HEK293T (cell line): ENCODE data around the gene DHRS7C.

Experiments used
- CTCF ChIA-PET: fragments of 350-600 bp; formaldehyde crosslinking; extraction: SDS; loops from one replicate; lab custom pipeline; 2021; ENCODE audit warnings: antibody characterized with exemption, inconsistent platforms; lab: Yijun Ruan, JAX
- POLR2A ChIA-PET: fragments of 350-600 bp; formaldehyde crosslinking; extraction: SDS; loops from one replicate; lab custom pipeline; 2020; ENCODE audit warnings: antibody characterized with exemption, inconsistent platforms; lab: Yijun Ruan, JAX
- DNase-seq: peaks from one replicate; pipeline ENCODE4 v3.0.0; 2012; ENCODE audit warnings: mixed read lengths; ENCODE audit errors: extremely low spot score
- ARNT ChIP-seq: fragments of 450-650 bp; IDR thresholded peaks from 2 replicates; pipeline ENCODE4 v1.6.1; 2017; ENCODE audit warnings: mild to moderate bottlenecking
- BHLHE40 ChIP-seq: fragments of 450-650 bp; IDR thresholded peaks from 2 replicates; pipeline ENCODE4 v1.6.1; 2016; ENCODE audit warnings: mild to moderate bottlenecking, moderate library complexity, borderline replicate concordance
- CTBP1 ChIP-seq: fragments of 450-650 bp; IDR thresholded peaks from 2 replicates; pipeline ENCODE4 v1.6.1; 2016; ENCODE audit warnings: borderline replicate concordance
- ELF4 ChIP-seq: fragments of 450-650 bp; IDR thresholded peaks from 2 replicates; pipeline ENCODE4 v1.6.1; 2017; ENCODE audit warnings: antibody characterized with exemption
- FOXA1 ChIP-seq: fragments of 450-650 bp; IDR thresholded peaks from 2 replicates; pipeline ENCODE4 v1.6.1; 2016; ENCODE audit warnings: mild to moderate bottlenecking
- FOXK2 ChIP-seq: fragments of 450-650 bp; IDR thresholded peaks from 2 replicates; pipeline ENCODE4 v1.6.1; 2016; ENCODE audit warnings: mild to moderate bottlenecking
- FOXM1 ChIP-seq: fragments of 450-650 bp; IDR thresholded peaks from 2 replicates; pipeline ENCODE4 v1.6.1; 2017; ENCODE audit warnings: mild to moderate bottlenecking, borderline replicate concordance
- HDGF ChIP-seq: fragments of 450-650 bp; IDR thresholded peaks from 2 replicates; pipeline ENCODE4 v1.6.1; 2017; ENCODE audit warnings: antibody characterized with exemption, borderline replicate concordance
- L3MBTL2 ChIP-seq: fragments of 450-650 bp; conservative IDR thresholded peaks from 2 replicates; pipeline ENCODE4 v1.6.1; 2016; ENCODE audit warnings: mild to moderate bottlenecking
- LEF1 ChIP-seq: fragments of 450-650 bp; IDR thresholded peaks from 2 replicates; pipeline ENCODE4 v1.6.1; 2017; ENCODE audit warnings: mild to moderate bottlenecking, borderline replicate concordance
- NFRKB ChIP-seq: fragments of 450-650 bp; IDR thresholded peaks from 2 replicates; pipeline ENCODE4 v1.6.1; 2016; ENCODE audit warnings: mild to moderate bottlenecking, moderate library complexity
- PKNOX1 ChIP-seq: fragments of 450-650 bp; IDR thresholded peaks from 2 replicates; pipeline ENCODE4 v1.6.1; 2016
- SP1 ChIP-seq: fragments of 450-650 bp; IDR thresholded peaks from 2 replicates; pipeline ENCODE4 v1.6.1; 2017
- SUZ12 ChIP-seq: fragments of 450-650 bp; IDR thresholded peaks from 2 replicates; pipeline ENCODE4 v1.6.1; 2016; ENCODE audit warnings: mild to moderate bottlenecking
- TARDBP ChIP-seq: fragments of 450-650 bp; IDR thresholded peaks from 2 replicates; pipeline ENCODE4 v1.6.1; 2016
- ZNF384 ChIP-seq: fragments of 450-650 bp; IDR thresholded peaks from 2 replicates; pipeline ENCODE4 v1.6.1; 2016

Gene DHRS7C

GRCh38 chr17:9801505-9801904 lies 10.1 kb upstream of the DHRS7C start:
- CTCF ChIA-PET, result no interaction called here
- TF ChIP-seq NFRKB, result no peak
- TF ChIP-seq HDGF, result no peak
- no peak for TF ChIP-seq L3MBTL2
- no peak for TF ChIP-seq ZNF384
- TF ChIP-seq FOXM1, result no peak
- no peak for TF ChIP-seq TARDBP
- no peak for TF ChIP-seq ELF4
- no peak for TF ChIP-seq FOXK2
- no peak for TF ChIP-seq ARNT
- no peak for TF ChIP-seq LEF1
- no peak for TF ChIP-seq BHLHE40
- TF ChIP-seq PKNOX1, result no peak
- TF ChIP-seq FOXA1, result no peak
- no peak for TF ChIP-seq SUZ12
- POLR2A ChIA-PET, result no interaction called here
- no peak for DNase-seq

GRCh38 chr17:9798724-9799123 lies 7.3 kb upstream of the DHRS7C start:
- no peak for TF ChIP-seq FOXK2
- TF ChIP-seq PKNOX1, result no peak
- TF ChIP-seq FOXA1, result no peak
- no peak for TF ChIP-seq BHLHE40
- no peak for TF ChIP-seq ELF4
- no peak for TF ChIP-seq SP1
- TF ChIP-seq HDGF, result no peak
- no peak for TF ChIP-seq ZNF384
- TF ChIP-seq L3MBTL2, result no peak
- no peak for TF ChIP-seq ARNT
- no peak for TF ChIP-seq LEF1
- TF ChIP-seq TARDBP, result no peak
- TF ChIP-seq SUZ12, result no peak
- TF ChIP-seq NFRKB, result no peak
- TF ChIP-seq CTBP1, result no peak
- TF ChIP-seq FOXM1, result no peak
- POLR2A ChIA-PET, result no interaction called here
- no peak for DNase-seq
- CTCF ChIA-PET, result no interaction called here

- no peak for TF ChIP-seq PKNOX1
- TF ChIP-seq ARNT, result no peak
- no peak for TF ChIP-seq SP1
- no peak for TF ChIP-seq FOXK2
- TF ChIP-seq ELF4, result no peak
- DNase-seq, result no peak
- CTCF ChIA-PET, result no interaction called here
- POLR2A ChIA-PET, result no interaction called here
These were observed 6.6 kb upstream of the DHRS7C start for GRCh38 chr17:9798008-9798407.

GRCh38 chr17:9792181-9792840 lies 919 bp upstream of the DHRS7C start:
- TF ChIP-seq FOXK2, result no peak
- TF ChIP-seq LEF1, result no peak
- TF ChIP-seq ZNF384, result no peak
- TF ChIP-seq ELF4, result no peak
- TF ChIP-seq FOXA1, result no peak
- TF ChIP-seq HDGF, result no peak
- TF ChIP-seq CTBP1, result no peak
- TF ChIP-seq NFRKB, result no peak
- TF ChIP-seq L3MBTL2, result no peak
- TF ChIP-seq FOXM1, result no peak
- no peak for TF ChIP-seq PKNOX1
- no peak for TF ChIP-seq SP1
- TF ChIP-seq SUZ12, result no peak
- no peak for TF ChIP-seq ARNT
- DNase-seq, result no peak
- ChIA-PET POLR2A (no interaction called here), CTCF (no interaction called here)

GRCh38 chr17:9790316-9790715 lies 1.1 kb downstream of the DHRS7C start:
- TF ChIP-seq NFRKB, result no peak
- TF ChIP-seq LEF1, result no peak
- no peak for TF ChIP-seq BHLHE40
- CTCF ChIA-PET, result no interaction called here

GRCh38 chr17:9788601-9789000 lies 2.8 kb downstream of the DHRS7C start:
- POLR2A ChIA-PET, result no interaction called here
- CTCF ChIA-PET, result no interaction called here
- TF ChIP-seq ARNT (no peak), BHLHE40 (no peak), SP1 (no peak), NFRKB (no peak), FOXK2 (no peak), SUZ12 (no peak), TARDBP (no peak), HDGF (no peak), L3MBTL2 (no peak), FOXM1 (no peak), PKNOX1 (no peak), LEF1 (no peak), ZNF384 (no peak), FOXA1 (no peak), ELF4 (no peak), CTBP1 (no peak)
- no peak for DNase-seq

More at GRCh38 chr17:9790316-9790715, 1.1 kb downstream of the DHRS7C start:
- POLR2A ChIA-PET, result no interaction called here
- DNase-seq, result no peak
